NT2/D1 (cell line): ENCODE data around the gene SPIRE2.

Experiments
- SUZ12 ChIP-seq: IDR thresholded peaks from 2 replicates; pipeline ENCODE4 v1.6.1; 2011; ENCODE audit not compliant: insufficient read length, insufficient read depth; ENCODE audit errors: extremely low read depth
- YY1 ChIP-seq: IDR thresholded peaks from 2 replicates; pipeline ENCODE4 v1.6.1; 2011; ENCODE audit not compliant: insufficient read length, insufficient read depth

DNA sequence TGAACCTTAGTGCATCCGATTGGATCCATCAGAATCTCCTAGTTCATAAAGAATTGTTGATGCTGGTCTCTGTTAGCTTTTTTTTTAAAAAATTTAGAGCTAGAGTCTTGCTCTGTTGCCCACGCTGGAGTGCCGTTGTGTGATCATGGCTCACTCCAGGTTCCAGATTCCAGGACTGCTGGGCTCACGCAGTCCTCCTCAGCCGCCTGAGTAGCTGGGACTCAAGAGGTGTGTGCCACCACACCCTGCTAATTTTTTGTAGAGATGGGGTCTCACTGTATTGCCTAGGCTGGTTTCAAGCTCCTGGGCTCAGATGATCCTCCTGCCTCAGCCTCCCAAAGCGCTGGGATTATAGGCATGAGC, 53.1 kb downstream of the SPIRE2 start:
- TF ChIP-seq YY1 = no peak
- TF ChIP-seq SUZ12 = no peak
